GM19455 (cell line): ENCODE data around the gene IKBKE.

Source experiments
- ATAC-seq: cut with Tn5 transposase; IDR thresholded peaks from one replicate; pipeline ENCODE4 v1.9.1; 2021; ENCODE audit not compliant: unreplicated experiment

IKBKE gene

DNA sequence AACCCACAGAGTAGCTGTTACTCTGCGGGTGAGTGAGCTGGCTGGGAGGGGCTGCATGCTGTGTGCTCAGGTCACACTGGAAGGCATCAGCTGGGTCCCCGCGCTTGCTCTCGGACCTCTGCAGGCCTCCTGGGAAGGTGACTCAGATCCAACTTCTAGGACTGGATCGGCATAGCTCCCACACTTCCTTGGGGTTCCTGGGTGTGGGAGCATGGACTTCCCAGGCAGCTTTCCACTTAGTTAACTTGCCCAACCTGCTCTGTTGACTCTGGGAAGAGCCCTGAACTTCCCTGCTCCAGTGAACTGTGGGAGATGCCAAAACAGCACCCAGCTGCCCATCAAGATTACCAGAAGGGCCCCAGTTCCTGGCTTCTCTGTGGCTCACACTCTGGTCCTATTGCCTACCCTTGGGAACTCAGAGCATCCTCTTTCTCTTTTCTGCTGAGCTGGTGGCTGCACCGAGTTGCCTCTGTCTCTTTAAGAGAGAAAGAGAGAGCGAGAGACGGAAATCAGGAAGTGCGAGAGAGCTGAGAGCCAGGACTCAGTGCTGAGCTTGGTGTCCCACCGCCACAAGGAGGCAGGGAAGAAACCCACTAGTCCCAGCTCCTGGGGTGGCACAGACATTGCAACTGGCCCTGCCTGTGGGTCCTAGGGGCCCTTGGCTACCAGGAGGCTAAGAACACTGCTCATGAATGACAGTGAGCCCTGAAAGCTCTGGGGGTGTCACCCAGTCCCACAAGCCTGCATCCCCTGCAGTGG is at the start of gene IKBKE:
IKBKE (plus strand) TSS at position 544 of the 759 bp plus-strand sequence. CDS start 2,752 bp downstream, outside the sequence.
- ATAC-seq: peak; percentile 65

DNA sequence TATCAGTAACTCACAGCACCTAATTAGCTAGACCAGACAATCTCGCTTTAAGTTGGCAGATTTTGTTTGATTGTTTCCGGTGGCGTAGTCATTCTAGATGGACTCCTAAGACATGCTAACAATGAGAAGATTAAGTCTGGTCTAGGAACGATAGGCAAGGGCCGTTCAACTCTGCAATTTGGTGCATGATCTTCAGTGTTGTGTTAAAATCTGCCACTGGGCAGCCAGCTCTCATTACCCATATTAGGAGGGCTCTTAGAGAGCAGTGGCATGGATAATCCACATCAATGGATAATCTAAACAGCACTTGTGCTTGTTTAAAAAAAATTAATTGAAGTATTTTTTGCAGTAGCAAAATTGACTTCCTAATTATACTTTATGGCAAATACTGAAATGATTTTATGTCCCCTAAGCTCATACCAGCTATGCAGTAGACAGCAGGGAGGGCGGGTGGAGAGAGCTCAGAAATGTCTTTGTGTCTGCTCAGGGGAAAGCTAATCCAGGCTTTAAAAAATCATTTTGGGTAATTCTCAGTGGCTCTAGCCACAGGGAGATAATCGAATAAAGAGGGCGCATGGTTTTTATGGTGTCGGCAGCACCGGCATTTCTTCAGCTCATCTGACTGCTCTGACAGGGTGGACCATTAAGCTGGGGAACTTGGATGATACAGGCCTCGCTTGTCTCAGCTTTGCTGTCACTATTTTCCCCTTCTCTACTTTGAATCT is 48.5 kb upstream of the IKBKE start:
- ATAC-seq: no peak

DNA sequence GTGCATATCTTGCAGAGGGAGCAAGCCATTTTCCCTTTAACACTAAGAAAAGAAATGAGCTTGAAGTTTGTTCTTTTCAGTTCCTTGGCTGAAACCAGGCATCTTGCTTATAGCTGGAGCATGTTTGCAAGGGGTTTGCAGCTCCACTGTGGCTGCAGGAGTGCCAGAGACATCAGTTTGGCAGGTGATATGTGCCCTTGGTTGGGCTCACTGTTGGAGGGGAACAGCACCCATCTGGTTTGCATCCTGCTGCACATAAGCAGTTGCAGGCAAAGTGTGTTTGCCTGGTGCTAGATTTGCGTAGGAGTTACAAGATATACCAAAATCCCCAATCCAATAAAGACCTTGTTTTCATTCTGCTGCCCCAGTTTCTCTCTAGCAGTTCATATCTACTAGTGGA is 47.8 kb upstream of the IKBKE start:
- ATAC-seq: no peak

DNA sequence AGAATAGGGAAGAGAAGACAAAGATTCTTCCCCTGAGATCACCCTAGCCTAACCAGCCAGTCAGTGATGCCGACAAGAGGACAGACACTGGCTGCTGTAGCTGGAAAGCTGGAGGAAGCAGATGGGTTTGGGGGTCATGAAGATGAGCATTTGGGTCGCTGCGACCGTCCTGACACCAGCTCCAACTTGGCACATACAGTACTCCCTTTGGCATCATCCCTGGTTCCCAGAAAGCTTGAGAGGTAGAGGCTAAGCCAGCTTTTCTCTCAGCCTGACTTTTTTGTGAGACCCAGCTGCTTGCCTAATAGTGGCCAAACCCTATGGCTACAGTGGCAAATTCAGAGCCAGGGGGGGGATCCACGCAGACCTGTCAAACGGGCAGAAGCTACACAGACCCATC is 43.0 kb upstream of the IKBKE start:
- ATAC-seq: no peak

GRCh38 chr1:206429421-206429820 is 40.9 kb upstream of the IKBKE start:
- ATAC-seq: no peak

- peak; percentile 97 for ATAC-seq
These were observed 40.0 kb upstream of the IKBKE start for GRCh38 chr1:206430031-206430983.

- no peak for ATAC-seq
These were observed 34.8 kb upstream of the IKBKE start for GRCh38 chr1:206435445-206435844.

- ATAC-seq: no peak
These were observed 31.7 kb upstream of the IKBKE start for GRCh38 chr1:206438554-206438953.

GRCh38 chr1:206439205-206439604 is 31.1 kb upstream of the IKBKE start:
- no peak for ATAC-seq

- no peak for ATAC-seq
These were observed 28.8 kb upstream of the IKBKE start for GRCh38 chr1:206441336-206441967.

GRCh38 chr1:206442101-206442500 is 28.2 kb upstream of the IKBKE start:
- ATAC-seq: no peak

DNA sequence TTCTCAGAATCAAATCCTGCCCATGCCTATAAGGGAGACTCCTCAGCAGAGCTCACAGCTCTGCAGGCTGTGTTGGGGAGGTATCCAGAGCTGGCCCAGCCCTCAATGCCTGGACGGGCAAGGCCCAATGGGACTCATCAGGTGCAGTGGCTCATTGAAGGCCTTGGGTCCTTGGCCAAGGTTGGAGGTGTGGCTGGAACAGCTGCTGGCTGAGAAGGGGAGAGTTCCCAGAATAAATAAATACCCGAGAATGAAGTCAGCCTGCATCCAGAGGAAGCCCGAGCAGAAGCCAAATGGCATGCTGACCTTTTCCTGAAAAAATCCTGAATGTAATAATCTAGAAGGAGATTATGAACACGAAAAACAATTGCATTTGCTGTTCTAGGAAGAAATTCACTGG is 25.2 kb upstream of the IKBKE start:
- ATAC-seq: no peak

DNA sequence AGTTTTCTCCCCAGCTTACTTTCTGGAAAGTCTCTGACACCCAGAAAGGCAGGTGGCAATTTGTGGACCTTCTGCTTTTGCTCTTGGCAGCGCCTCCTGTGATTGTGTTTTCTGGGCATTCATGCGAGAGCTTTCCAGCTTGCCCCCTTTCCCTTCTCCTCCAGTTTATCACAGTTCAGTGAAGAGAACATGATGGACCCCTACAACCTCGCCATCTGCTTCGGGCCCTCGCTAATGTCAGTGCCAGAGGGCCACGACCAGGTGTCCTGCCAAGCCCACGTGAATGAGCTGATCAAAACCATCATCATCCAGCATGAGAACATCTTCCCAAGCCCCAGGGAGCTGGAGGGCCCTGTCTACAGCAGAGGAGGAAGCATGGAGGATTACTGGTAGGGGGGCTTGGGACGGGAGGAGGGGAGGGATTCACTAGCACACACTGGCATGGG is 24.3 kb upstream of the IKBKE start:
- ATAC-seq: no peak

DNA sequence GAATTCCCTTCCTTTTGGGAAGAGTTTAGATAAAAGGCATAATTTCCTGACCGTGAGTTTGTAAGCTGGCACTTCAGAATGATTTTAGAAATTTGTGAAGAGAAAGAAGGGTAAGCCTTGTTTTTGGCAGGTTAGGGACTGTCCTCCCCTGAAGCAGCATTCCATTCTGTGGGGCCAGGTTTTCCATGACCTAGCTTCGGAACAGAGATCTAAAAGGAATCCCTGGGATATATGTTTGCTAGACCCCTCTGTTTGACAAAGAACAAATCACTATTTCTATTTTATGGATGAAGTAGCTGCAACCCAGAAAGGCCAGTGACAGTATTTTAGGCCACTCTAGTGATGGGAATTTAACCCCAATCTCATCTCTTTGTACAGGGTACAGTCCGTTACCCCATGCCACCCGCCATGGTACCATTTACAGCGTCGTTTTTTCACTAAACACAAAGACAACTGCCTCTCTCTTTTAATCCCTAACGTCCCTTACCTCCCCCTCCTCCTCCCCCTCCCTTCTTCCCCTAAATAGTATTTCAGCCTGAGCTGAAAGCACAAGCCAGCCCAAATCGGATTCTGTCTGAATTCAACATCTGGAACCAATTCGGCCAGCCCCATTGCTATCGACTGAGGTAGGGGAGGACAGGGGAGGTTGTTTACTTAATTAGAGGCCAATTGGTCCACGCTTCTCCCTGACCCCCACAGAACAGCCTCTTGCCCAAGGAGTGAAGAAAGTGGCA is 23.4 kb upstream of the IKBKE start:
- no peak for ATAC-seq

DNA sequence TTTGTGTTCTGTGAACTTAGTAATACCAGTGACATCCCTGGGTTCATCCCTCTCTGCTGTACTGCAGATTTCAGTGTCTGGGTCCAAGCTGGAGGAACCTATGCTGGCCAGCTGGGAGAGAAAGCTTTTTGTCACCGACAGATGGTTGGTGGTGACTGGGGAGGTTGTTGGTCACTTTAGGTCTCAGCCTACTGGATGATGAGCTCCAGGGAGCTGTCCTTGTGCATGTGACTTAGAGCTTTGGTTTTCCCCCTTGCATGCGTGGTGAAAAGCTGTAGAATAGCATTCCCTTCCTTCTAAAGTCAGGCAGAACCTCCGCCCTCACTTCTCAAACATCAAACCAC is 22.9 kb upstream of the IKBKE start:
- ATAC-seq: no peak

DNA sequence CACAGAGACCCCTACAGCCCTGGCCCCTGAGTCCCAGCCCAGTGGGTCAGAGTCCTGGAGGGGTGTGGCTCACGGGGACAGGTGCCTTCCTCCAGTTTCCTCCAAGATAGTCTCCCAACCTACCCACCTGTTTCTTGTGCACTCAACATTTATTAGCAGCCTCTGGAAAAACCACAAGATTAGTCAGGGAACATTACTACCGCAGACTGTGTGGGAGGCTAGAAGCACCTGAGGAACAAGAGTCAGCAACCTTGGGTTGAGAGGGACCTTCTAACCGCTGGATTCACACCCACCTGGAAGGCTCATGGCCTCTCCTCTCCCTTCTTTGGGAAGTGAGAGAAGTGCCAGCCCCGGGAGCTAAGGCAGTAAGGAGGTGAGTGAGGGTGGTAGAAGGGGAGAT is 22.5 kb upstream of the IKBKE start:
- ATAC-seq: no peak

GRCh38 chr1:206448471-206448870 is 21.8 kb upstream of the IKBKE start:
- ATAC-seq: no peak

DNA sequence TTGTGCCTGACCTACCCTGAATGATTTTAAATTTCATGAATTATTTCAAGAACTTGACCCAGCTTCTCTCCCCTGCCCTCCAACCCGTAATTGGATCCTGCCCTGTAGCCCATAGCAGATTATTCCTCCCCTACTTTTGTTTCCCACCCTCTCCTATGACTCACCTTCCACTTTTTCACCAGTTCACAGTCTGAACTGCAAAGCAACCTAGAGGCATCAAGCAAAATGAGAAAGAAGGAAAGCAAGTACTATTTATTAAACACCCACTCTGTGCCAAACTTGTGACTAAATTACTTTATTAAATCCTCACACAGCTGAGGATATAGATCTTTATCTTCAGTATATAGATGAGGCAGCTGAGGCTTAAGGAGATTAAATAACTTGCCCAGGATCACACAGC is 20.7 kb upstream of the IKBKE start:
- no peak for ATAC-seq

- ATAC-seq: no peak
These were observed 20.0 kb upstream of the IKBKE start for GRCh38 chr1:206450281-206450680.

GRCh38 chr1:206451134-206451686 is 19.1 kb upstream of the IKBKE start:
- ATAC-seq: no peak
